HG03521 (cell line): ENCODE data around the gene LPA.
"Not testable (repeated sequence)": the region's sequence is repeated elsewhere in the genome, so short reads cannot be mapped to it uniquely, and the experiment has no call there.

ENCODE experiments used
- ATAC-seq: cut with Tn5 transposase; IDR thresholded peaks from one replicate; pipeline ENCODE4 v1.9.1; 2021; ENCODE audit warnings: mild to moderate bottlenecking, moderate library complexity; ENCODE audit not compliant: unreplicated experiment

The LPA gene, protein sequence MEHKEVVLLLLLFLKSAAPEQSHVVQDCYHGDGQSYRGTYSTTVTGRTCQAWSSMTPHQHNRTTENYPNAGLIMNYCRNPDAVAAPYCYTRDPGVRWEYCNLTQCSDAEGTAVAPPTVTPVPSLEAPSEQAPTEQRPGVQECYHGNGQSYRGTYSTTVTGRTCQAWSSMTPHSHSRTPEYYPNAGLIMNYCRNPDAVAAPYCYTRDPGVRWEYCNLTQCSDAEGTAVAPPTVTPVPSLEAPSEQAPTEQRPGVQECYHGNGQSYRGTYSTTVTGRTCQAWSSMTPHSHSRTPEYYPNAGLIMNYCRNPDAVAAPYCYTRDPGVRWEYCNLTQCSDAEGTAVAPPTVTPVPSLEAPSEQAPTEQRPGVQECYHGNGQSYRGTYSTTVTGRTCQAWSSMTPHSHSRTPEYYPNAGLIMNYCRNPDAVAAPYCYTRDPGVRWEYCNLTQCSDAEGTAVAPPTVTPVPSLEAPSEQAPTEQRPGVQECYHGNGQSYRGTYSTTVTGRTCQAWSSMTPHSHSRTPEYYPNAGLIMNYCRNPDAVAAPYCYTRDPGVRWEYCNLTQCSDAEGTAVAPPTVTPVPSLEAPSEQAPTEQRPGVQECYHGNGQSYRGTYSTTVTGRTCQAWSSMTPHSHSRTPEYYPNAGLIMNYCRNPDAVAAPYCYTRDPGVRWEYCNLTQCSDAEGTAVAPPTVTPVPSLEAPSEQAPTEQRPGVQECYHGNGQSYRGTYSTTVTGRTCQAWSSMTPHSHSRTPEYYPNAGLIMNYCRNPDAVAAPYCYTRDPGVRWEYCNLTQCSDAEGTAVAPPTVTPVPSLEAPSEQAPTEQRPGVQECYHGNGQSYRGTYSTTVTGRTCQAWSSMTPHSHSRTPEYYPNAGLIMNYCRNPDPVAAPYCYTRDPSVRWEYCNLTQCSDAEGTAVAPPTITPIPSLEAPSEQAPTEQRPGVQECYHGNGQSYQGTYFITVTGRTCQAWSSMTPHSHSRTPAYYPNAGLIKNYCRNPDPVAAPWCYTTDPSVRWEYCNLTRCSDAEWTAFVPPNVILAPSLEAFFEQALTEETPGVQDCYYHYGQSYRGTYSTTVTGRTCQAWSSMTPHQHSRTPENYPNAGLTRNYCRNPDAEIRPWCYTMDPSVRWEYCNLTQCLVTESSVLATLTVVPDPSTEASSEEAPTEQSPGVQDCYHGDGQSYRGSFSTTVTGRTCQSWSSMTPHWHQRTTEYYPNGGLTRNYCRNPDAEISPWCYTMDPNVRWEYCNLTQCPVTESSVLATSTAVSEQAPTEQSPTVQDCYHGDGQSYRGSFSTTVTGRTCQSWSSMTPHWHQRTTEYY (N-terminal part only)

DNA sequence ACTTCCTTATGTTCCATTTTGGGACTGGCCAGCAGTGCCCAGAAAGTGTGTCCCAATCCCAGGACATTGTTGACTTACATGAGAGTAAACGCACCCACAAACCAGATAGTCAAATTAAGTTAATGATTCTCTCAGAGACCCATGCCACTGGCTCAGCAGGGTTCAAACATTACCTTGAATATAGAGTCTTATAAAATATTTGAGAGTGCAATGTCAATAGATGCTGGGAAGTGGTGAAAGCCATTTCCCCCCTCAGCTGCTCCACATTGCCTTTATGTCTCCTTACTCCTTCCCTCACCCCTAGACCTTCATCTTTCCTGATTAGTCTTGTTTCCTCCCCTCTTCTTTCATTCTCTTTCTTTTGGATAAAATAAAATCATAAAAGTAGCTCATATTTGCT is at the start of gene LPA:
Gene LPA, minus strand, starts transcription at position 78 of the 400 bp plus-strand sequence. Its CDS starts 61 bp downstream, at position 17.
- not testable (repeated sequence) for ATAC-seq

DNA sequence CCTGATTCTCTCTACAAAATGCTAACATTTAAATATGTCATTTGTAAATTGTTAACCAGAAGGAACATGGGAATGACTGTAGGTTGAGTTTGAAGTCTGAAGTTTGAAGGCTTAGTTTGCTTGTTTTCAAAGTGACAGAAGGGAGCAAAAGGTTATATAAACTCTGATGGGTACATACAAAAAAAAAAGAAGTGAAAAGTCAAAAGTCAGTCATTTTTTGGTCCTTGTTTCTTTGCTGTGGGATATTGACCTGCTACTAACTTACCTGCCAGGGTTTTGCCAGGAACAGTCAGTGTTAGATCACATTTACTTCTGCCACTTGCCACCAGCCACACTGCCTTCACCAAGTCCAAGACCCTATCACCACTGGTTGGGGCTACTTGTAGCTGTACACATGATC is 44.9 kb upstream of the LPA start:
- ATAC-seq: not testable (repeated sequence)

DNA sequence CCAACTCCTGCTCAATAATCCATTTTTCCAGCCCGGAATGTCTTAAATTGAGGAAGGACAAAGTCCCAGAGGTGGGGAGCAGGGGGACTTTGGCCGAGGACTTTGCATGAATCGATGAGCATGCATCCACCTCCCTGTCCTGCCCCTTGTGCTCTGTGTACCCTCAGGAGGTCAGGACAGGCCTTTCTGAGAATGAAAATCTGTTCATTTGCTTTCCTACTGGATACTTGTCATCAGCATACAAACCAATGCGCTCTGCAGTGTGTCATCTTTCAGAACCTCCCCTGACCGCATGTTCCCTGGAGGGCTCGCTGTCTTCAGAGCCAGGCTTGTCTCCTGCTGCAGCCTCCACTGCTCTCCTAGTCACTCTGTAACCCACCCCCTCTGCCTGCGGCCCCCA is 40.6 kb upstream of the LPA start:
- not testable (repeated sequence) for ATAC-seq

DNA sequence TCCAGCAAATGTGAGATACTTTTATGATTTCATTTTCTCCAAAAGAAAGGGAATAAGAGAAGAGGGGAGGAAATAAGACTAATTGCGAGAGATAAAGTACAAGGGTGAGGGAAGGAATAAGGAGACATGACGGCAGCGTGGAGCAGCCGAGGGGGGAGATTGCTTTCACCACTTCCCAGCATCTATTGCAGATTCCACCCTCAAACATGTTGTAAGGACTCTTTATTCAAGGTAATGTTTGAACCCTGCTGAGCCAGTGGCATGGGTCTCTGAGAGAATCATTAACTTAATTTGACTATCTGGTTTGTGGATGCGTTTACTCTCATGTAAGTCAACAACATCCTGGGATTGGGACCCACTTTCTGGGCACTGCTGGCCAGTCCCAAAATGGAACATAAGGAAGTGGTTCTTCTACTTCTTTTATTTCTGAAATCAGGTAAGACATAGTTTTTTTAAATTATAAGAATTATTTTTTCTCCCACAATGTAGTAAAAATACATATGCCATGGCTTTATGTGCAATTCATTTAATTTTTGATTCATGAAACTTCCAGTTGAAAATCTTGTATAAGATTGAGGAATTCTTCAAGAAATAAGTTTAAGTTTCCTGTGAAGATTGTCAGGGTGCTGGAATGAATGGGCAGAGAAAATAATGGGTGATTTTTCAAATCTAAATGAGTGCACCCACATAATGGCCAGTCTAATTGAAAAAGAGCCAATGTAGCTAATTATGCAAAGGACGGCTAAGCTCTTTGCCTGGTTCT is 38.0 kb upstream of the LPA start, which contains the start of gene PLG:
Gene PLG, plus strand, starts transcription at position 327 of the 763 bp plus-strand sequence. Its CDS starts 61 bp downstream, at position 388.
- not testable (repeated sequence) for ATAC-seq

DNA sequence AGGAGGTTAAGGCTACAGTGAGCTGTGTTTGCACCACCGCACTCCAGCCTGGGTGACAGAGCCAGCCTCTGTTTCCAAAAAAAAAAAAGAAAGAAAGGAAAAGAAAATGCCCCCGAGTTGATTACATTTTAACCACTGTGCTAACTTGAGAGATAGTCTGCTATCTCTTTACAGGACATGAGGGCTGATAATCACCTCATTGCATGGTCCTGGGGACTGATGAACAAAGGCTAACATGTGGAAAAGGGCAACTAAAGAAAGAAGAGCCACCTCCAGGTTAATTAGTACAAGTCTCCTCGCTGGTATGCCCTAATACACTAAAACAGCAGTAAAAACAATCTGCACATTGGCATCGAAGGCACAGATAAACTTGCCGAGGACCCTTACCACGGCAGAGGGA is 33.8 kb upstream of the LPA start:
- no peak for ATAC-seq

DNA sequence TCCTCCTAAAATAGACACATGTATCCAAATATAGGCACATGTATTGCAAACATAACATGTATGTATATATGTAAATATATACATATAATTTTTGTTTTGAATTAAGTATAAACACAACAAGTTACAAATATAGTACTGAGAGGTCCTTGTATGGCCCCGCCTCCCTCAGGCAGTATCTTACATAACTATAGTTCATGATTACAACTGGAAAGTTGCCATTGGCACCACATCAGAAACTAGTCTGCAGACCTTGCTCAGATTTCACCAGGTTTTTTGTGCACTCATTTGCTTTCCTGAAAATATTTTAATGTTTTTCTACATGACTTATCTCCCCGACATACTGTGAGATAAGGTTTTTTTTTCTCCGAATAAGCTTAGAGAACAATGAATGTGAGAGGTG is 32.8 kb upstream of the LPA start:
- ATAC-seq: not testable (repeated sequence)

DNA sequence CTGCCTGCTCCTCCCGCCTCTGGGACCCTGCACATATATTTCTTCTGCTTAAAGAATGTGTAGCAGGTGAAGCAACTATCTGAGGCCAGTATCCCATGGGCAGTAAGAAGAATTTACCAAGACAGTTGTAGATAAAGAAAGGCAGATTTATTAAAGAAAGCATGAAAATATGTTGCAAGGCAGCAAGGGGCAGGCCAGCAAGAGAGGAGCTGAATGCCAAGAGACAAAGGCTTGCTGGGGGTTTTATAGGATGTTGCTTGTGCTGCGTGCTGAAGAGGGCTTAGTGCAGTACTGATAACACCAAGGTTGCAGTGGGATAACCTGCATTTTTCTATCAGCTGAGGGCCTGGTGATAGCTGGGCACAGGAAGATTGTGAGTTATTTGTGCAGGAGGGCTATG is 31.5 kb upstream of the LPA start:
- ATAC-seq: not testable (repeated sequence)

DNA sequence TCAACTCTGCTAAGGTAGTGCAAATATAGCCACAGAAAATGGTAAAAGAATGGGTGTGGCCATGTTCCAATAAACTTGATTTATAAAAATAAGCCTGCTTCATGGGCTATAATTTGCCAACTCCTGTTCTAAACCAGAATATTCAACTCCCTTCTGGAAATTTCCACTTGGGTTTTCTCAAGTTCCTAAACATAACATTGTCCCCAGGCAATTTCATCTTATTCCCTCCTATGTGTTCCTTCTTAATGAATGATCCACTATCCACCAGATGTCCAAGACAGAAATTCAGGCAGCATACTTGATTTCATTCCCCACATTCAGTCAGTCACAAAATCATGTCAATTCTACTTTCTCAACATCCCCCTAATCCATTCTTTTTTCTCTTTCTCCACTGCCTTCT is 30.9 kb upstream of the LPA start:
- not testable (repeated sequence) for ATAC-seq

DNA sequence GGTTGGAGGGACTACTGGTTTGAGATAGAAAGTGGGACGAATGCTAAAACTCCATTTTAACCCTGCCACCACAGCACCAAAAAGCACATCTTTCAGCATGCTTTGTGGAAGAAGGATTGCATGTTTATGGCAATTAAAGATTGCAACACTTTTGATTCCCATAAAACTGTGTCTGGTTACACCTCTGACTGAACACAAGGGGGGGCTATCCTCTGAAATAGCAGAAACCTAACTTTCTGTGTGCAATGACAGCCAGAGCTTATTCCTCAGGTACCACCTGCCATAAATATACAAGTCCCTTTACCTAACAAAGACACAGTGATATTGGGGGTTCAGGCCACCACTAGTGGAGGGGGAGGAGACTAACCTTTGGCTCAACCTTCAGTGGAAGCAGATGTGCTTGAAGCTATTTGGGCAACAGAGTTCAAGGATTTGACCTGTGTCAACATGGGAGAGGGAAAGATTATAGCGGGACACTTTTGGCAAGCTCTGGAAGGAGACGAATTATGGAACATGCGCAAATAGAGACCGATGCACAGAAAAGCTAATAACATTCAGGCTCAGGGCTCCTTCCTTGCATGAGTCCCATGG is 28.4 kb upstream of the LPA start:
- no peak for ATAC-seq

DNA sequence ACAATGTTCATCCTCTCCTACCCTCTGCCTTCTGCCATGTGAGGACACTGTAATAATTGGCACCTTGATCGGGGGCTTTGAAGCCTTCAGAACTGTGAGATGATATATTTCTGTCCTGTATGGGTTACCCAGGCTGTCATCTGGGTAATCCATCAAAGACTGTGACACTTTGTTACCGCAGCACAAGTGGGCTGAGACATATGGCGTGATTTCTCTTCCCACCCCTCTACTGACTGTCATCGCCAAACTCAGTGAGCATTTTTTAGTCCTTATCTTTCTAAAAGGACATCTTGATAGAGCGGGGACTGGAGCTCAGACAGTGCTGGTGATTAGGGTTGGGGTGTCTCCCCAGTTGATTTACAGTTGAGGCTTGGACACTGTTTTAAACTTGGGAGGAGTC is 27.5 kb upstream of the LPA start:
- no peak for ATAC-seq

DNA sequence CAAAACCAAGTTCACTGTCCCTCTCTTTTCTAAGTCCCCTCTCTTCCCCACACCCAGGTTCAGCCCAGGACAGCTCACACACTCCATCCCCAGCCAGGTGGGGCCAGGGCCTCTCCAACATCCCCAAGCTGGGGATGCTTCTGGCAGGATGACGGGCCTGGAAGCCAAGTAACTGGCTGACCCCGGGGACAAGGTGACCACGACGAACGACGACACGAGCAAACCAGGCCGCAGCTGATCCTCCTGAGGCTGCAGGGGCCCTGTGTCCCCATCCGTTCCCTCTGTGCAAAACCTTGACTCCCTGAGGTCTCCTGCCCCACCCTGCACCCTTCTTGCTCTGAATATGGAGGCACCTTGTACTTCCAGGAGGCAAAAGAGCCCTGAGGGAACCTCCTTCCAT is 26.4 kb upstream of the LPA start:
- ATAC-seq: no peak

DNA sequence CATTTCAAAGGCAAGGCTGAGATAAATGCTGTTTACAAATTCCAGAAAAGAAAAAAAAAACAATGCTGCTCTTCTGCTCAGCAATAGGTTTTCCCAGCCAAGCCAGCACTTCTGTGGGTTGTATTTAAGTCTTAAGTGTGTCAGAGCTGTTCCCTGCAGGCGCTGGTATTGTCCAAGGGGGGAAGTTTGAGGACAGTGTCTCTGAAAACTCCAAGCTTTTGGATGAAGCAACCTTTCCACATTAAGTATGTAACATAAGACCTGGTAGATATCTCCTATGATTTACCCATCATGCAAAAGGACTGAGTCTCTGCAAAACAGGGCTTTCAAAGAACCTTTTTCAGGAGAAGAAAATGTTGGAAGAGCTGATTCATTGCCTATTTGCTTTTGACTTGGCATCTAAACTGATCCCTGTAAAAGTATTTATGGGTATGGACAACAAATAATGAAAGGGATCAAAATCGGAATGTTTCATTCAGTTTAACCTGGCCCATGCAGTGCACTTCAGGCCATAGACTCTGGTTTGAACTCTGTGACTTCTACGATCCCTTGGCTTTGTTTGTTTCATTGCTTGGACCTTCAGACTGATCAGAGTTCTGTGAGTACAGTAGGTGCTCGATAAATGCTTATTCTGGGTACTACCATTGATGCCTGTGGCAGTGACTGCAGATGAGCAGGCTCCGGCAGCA is 21.8 kb upstream of the LPA start:
- no peak for ATAC-seq

DNA sequence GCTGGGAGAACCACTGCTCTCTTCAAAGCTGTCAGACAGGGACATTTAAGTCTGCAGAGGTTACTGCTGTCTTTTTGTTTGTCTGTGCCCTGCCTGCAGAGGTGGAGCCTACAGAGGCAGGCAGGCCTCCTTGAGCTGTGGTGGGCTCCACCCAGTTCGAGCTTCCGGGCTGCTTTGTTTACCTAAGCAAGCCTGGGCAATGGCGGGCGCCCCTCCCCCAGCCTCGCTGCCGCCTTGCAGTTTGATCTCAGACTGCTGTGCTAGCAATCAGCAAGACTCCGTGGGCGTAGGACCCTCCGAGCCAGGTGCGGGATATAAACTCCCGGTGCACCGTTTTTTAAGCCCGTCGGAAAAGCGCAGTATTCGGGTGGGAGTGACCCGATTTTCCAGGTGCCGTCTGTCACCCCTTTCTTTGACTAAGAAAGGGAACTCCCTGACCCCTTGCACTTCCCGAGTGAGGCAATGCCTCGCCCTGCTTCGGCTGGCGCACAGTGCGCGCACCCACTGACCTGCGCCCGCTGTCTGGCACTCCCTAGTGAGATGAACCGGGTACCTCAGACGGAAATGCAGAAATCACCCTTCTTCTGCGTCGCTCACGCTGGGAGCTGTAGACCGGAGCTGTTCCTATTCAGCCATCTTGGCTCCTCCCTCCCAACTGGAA is 21.2 kb upstream of the LPA start:
- ATAC-seq: not testable (repeated sequence)

DNA sequence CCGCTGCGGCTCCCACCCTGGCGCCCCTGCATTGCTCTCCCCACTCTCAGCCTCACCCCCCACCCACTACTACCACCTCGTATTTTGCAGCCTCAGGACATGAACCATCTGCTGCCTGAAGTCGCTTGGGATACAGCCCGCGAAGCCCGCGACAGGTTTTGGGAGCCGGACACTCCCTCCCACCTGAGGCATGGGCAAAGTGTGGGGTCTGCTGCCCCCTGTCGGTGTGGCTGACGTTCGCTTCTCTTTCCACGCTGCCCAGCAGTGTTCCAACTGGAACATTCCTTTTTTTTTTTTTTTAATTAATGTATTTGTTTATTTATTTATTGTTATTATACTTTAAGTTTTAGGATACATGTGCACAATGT is 15.3 kb upstream of the LPA start:
- no peak for ATAC-seq

DNA sequence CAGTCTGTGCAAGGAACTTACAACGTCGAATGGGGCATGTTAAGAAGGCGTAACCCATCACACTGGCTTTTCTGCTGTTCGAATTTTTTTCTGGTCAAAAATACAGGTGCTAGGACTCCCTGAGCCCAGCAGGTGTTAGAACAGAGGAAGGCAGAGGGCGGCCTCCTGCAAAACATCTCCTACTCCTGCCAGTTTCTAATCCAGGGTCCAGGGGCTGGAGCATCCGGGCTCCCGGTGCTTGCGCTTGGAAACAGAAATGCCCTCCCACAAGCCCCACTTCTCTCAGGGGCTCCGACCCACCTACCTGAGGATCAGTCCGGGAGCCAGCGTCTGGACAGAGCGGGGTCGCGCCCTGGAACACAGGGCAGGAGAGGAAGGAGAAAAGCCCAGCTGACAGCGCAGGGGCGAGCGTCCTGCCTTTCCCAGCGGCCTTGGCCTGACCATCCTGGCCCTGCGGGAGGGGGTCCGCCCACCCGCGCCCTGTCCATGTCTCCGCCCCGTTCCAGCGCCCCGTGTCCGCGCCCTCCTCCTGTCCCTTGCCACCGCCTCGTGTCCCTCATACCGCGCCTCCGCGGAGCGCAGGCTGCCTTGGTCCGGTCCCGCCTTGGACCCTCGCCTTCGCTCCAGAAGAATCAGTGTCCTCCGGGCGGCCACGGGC is 14.8 kb upstream of the LPA start:
- no peak for ATAC-seq

DNA sequence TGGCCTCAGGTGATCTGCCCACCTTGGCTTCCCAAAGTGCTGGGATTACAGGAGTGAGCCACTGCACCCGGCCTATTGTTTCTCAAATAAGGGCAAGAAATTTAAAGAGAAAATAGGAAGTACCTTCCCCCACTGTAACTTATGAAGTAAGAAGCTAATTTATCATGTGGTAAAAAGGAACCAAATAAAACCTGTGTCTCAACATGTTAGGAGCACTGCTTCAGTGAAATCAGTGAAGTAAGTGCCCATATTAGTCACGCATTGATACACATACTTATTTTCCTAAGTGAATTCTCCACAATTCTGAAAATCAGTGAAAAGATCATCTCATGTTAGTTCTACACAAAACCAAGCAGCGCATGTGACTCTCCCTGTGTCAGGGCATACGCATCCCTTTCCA is 14.2 kb upstream of the LPA start:
- ATAC-seq: no peak

DNA sequence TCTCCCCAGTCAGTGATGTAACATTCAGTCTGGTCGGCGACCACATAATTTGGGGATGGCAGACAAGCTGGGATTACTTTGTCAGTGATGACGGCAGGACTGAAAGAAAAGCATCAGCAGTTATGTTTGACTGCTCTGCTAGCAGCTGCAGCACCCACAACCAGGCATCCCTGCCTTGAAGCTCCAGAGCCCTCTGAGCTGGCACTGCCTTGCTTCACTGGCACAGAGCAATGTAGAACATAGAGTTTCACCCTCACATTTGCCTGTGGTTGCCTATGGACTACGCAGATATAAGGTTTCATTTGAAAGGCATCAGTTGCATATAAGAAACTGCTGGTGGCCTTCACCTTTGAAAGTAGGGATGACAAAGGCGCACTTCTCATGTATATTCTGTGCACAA is 12.3 kb upstream of the LPA start:
- not testable (repeated sequence) for ATAC-seq

DNA sequence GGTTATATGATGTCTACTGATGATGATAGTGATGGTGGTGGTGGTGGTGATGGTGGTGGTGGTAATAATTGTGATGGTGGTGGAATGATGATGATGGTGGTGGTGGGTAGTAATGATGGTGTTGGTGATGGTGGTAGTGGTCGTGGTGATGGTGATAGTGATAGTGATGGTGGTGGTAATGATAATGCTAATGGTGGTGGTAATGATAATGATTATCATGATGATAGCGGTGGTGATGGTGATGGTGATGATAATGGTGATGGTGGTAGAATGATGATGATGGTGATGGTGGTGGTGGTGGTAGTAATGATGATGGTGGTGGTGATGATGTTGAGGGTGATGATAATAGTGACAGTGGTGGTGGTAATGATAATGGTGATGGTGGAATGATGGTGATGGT is 4.5 kb upstream of the LPA start:
- no peak for ATAC-seq
